GM19397 (cell line): Measurements from ENCODE around the gene MNAT1.
"Not testable (repeated sequence)": the region's sequence is repeated elsewhere in the genome, so short reads cannot be mapped to it uniquely, and the experiment has no call there.

Experiments
- ATAC-seq: cut with Tn5 transposase; IDR thresholded peaks from one replicate; pipeline ENCODE4 v1.9.1; 2021; ENCODE audit warnings: mild to moderate bottlenecking, moderate library complexity; ENCODE audit not compliant: unreplicated experiment

MNAT1 gene

DNA sequence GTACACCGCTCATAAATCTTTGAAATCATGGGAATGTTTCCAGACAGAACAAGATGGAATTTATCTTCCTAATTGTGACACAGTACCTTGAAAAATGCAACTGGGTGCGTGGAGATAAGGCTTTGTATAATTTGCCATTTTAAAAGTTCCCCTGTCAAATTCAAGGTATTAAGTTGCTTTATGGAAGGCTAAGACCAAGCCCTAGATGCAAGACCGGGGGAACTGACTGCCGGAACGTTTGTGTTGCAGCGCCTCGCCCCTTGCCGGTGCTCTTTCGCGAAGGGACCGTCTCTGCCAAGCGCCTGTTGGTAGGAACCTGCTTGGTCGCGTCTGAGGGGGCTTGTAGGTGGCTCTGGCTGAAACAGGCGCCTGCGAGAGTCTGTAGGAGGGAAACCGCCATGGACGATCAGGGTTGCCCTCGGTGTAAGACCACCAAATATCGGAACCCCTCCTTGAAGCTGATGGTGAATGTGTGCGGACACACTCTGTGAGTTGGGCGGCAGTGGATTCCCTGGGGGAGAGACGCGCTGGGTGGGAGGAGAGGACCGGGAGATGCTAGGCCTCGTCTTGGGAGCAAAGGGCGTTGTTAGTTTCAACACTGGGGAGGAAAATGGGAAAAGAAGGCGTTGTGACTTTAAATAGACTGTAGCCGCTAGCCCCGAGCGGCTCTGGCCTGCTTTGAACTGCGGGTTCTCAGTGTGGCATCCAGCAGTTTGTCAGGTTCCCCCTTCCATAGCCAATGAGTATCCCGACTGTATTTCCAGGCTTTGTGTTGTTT lies at the start of gene MNAT1:
TSS of gene MNAT1 (plus strand) at position 297 of the 778 bp plus-strand sequence. CDS start at position 399, 102 bp downstream.
- ATAC-seq: peak; percentile 97

DNA sequence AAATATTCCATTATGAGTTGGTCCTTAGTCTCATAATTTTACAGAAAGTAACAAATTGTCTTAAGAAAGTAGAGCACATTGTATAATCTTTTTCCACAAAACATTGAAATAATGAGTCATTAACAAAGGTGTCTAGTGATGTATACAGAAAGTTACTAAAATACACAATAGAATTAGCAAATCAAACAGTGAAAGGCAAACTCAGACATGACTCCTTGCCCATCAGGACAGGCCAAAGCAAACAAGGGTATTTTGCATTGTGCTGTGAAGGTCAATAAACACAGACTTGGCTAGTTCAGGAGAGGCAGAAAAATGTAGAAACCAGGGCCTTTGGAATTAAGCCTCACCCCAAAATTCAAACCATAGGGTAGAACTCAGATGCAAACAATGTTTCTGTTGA lies 47.7 kb upstream of the MNAT1 start:
- no peak for ATAC-seq

DNA sequence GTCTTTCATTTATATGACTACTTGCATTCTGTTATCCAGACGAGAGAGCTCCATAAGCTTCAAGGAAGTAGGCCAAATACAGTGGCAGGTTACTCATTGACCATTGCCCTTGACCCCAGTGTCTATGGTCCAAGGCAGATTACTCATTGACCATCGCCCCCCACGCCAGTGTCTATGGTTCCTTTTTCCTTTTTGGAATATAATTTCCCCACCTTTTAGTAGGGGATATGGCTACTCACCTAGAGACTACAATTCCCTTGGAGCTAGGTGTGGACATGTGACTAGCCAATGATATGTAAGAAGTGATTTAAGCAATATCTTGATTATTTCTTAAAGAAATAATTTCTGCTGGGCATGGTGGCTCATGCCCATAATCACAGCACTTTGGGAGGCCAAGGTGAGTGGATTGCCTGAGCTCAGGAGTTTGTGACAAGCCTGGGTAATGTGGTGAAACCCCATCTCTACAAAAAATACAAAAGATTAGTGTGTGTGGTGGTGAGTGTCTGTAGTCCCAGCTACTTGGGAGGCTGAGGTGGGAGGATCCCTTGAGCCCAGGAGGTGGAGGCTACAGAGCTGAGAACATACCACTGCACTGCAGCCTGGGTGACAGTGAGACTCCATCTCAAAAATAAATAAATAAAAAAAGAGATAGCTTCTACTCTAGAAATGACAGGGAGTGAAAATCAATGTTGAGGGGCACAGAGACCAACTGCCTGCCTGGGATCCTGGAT lies 43.0 kb upstream of the MNAT1 start:
- ATAC-seq: no peak

DNA sequence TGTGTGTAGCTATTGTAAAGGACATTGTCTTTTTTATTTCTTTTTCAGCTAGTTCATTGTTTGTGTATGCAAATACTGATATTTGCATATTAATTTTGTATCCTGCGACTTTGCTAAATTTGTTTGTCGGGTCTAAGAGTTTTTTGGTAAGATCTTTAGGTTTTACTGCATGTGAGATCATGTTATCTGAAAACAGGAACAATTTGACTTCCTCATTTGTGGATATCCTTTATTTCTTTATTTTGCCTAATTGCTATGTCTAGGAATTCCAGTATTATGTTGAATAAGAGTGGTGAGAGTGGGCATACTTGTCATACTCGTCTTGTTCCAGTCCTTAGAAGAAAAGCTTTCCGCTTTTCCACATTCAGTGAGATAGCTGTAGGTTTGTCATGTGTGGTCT lies 39.2 kb upstream of the MNAT1 start:
- no peak for ATAC-seq

DNA sequence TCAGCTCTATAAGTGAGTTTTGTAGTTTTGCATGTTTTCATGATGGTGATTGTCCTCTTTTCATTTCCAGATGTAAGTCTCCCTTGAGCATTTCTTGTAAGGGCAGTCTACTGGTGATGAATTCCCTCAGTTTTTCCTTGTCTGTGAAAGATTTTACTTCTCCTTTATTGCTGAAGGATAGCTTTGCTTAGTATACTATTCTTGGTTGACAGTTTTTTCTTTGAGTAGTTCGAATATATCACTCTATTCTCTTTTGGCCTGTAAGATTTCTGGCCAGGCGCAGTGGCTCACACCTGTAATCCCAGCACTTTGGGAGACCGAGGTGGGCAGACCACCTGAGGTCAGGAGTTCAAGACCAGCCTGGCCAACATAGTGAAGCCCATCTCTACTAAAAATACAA lies 34.0 kb upstream of the MNAT1 start:
- no peak for ATAC-seq

DNA sequence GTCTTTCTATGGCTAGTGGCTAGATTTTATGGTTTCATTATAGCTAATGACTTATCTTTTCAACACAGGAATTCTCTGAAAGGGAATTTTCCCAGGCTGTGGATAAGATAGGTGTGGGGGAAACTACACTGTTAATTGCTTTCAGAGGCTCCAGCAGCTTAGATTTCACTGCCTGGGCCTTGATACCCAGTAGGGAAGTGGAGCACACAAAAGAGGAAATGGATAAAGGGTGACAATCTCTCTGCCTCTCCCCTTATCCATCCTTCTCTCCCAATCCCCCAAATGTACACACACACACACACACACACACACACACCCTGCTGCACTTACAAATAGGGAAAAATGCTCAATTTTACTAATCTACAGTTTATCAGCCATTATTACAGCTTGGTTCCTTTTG lies 29.5 kb upstream of the MNAT1 start:
- no peak for ATAC-seq

DNA sequence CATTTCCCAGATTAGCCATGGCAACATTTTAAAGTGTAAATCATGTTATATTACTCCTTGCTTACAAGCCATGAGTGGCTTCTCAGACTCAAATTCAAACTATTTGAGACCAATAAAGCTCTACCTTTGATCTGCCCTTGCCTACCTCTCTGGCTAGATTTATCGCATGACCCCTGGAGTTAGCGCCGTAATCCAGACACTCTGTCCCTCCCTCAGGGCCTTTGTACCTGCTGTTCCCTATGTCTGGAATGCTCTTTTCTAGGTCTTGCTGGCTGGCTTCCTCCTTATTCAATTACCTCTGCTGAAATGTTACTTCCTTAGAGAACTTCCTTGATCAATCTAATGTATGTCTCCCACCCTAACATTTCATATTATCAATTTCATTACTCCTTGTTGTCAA lies 26.7 kb upstream of the MNAT1 start:
- no peak for ATAC-seq

DNA sequence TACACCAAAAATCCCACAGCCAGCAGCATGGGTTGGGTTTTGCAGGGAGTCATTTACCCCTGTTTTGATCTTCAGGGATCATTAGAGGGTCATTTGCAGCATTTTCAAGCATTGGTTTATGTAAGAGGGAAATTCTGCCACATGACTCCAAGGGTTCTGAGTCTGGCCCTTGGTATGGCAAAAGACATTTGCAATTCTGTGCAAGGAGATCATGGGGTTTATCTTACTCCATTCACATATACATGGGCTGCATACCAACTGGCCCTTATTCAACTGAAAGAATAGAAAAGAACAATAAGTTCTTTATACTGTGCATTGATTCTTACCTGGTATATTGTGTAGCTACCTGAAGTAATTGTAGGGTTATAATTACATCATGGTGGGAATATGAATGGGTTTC lies 24.1 kb upstream of the MNAT1 start:
- ATAC-seq: no peak

DNA sequence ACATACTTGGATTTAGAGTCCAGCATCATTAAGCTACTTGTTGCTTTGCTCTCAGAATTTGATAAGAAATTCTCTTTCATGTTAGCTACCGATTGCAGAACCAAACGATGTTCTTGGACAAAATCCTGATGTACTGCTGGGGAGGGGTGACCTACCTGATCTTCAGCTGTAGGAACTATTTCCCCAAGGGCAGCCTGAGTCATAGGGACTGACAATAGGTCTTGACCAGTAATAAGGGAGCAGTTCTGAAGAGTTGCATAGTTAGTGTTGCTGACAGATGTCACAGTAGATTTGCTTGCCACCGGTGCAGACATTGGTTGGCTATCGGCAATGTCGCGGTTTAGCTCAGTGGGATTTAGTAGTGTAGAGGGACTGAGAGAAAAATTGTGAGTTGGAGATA lies 21.0 kb upstream of the MNAT1 start:
- no peak for ATAC-seq

DNA sequence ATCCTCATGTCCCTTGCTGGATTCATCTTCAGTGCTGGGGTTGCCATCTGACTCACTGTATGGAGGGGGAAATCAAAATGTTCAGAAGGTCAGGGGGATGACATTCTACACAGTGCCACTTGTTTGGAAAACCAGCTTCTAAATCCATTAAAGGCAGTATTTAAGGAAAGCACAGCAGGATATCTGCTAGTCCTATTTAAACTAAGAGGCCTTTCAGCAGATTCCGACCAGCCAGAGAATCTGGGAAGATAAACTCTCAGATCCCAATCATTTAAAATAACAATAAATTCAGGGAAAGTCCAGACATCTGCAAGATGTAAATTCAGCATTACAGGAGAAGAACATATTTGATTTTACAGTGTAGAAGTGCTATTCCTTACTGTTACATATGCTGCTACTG lies 14.2 kb upstream of the MNAT1 start:
- ATAC-seq: no peak

DNA sequence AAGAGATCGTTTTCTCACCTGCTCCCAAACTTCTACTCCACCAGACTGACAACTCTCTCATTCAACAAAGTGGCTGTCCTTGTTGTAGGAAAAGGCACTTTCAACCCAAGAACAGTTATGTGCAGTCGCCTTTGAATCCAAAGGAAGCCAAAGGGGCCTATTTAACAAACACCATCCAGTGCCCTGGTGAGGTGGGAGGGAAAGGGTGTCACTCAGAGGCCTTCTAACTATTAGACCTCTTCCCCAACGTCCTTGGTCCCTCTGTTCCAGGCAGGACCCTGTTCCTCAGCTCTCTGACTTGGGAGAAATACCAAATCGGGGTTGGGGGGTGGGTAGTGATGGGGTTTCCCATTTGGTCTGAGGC lies 13.6 kb upstream of the MNAT1 start:
- ATAC-seq: no peak

DNA sequence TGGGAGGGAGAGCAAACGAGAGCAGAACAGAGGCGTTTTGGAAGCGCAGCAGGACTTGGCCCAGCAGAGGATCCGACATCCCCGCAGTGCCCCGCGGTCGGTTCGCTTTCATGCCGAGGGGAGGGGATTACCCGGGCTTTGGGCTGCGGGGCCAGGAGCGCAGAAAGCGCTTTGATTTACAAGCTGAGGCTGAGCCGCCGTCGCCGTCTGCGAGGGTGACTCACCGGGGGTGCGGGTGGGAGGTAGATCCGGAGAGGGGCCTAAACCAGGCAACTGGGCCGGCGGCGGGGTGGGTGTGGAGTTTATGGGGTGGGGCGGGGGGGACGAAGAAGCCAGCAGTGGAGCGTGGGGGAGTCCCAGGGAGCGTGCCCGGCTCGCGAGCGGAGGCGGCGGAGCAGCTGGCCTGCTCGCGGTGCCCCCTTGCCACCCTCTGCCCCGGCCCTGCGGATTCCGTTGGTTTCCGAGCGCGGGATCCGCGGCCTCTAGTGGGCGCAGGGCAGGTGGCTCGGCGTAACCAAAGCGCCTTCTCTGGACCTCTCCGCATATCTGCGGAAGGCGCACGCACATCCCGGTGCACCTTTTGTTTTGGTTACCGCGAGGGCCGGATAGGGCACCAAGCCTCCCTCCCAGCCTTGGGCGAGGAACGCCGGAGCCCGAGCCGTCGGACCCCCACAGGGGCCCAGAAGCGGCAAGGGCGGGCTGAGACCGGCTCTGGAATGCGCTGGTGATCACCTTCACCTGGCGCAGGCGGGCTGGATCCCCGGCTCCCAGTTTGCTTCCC lies 13.0 kb upstream of the MNAT1 start:
- ATAC-seq: no peak

DNA sequence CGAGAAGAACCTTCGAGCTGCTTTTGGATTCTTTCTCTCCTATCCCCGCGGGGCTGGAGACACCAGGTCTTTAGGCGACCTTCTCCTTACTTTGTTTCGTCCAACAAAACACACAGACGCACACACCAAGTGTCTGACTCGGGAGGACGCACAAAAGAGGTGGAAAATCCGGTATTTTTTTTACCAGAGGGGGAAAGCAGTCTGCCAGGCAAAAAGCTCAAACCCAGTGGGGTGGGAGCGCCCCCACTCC lies 12.5 kb upstream of the MNAT1 start:
- ATAC-seq: no peak

DNA sequence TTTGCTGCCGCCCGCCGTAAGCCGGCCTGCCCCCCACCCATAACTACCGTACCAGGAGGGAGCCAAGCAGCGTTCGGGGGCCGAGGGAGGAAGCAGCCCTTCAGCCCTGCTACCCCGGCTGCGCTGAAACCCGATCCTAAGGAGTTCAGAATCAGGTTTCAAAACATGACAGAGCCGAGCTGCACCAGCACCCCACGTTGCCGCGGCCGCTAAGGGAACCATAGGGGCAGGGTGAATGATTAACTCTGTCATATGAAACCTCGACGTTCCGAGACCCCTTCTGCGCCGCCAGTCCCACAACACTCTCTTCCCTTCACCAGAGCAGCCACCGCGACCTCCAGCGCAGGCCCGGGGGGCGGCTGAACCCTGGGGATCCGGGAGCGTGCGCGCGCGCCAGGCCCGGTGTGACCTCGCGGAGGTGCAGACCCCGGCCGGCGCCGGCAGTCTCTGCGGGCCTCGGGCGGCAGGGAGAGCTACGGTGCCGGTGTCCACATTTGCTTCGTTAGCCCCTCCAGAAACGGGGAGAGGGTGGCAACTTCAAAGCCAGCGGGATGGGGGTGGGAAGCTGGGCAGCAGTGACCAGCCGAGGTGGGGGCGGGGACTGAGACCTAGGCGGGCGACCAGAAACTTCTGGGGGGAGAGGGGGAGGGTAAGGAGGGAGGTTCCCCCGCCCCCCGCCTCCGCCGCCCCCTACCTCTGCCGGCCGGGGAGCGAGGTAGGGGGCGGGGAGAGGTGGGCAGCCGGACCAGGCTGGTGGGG lies 12.0 kb upstream of the MNAT1 start:
- ATAC-seq: no peak

DNA sequence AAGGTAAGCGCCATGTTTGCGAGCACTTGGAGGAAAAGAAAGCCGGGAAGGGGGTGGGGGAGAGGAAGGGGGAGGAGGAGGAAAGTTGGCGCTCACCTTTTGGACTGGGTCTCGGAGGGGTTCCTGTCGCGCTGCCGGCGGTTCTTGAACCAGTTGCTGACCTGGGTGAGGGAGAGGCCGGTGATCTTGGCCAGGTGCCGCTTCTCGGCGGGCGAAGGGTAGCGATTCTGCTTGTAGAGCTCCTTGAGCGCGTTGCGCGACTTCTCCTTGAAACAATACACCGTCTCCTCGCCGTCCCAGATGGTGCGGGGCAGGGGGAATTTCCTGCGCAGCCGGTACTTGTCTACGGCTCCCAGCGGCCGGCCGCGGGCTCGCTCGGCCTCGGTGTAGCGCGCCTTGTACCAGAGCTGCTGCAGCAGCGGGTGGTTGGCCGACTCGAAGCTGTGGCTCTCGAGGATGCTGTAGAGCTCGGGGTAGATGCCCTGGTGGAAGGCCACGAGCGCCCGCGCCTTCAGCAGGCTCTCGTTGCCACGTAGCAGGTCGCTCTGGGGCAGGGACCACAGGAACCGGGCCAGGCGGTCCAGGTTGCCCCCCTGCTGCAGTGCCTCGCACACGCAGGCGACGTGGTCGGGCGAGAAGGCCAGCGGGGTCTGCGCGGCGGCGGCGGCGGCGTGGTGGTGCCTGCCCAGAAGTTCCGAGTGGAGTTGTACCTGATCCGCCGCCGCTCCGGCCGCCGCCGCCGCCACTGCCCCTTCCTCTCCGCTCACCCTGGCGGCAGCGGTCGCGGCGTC lies 11.2 kb upstream of the MNAT1 start:
- ATAC-seq: peak; percentile 49

DNA sequence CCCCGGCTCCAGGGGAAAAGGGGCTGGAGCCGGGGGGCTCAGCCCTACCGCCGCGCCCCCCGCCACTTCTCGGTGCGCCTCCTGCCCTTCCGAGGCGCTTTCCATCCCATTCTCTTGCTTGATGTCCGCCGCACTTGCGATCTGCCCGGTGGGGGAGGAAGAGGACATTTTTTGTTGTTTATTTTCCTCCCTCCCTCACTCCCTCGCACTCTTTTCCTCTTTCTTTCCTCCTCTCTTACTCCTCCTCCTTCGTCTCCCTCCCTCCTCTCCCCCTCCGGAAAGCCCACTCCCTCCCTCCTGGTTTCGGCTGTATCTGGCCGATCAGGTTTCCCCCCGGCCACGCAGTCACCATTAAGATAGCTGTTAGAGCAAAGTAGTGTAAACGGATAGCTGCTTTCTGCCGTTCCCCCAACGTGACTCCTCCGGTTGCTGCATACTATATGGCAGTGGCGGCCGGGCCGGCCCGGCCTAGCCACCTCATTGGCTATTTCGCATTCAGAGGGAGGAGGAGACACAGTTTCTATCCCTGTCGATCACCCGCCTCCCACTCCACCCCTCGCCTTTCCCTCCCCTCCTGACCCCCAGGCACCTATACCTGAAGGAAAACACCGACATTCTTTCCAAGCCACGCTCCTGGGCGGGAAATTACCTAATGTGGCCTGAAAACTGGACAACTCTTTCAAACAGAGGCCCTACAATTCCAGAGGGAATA lies 10.5 kb upstream of the MNAT1 start, which contains the start of gene SIX4:
TSS of gene SIX4 (minus strand) at position 445 of the 712 bp plus-strand sequence. CDS start at position 168, 277 bp downstream.
- ATAC-seq: peak; percentile 48

DNA sequence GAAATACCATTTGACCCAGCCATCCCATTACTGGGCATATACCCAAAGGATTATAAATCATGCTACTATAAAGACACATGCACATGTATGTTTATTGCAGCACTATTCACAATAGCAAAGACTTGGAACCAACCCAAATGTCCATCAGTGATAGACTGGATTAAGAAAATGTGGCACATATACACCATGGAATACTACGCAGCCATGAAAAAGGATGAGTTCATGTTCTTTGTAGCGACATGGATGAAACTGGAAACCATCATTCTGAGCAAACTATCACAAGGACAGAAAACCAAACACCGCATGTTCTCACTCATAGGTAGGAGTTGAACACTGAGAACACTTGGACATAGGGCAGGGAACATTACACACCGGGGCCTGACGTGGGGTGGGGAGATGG lies 3.3 kb upstream of the MNAT1 start:
- not testable (repeated sequence) for ATAC-seq

DNA sequence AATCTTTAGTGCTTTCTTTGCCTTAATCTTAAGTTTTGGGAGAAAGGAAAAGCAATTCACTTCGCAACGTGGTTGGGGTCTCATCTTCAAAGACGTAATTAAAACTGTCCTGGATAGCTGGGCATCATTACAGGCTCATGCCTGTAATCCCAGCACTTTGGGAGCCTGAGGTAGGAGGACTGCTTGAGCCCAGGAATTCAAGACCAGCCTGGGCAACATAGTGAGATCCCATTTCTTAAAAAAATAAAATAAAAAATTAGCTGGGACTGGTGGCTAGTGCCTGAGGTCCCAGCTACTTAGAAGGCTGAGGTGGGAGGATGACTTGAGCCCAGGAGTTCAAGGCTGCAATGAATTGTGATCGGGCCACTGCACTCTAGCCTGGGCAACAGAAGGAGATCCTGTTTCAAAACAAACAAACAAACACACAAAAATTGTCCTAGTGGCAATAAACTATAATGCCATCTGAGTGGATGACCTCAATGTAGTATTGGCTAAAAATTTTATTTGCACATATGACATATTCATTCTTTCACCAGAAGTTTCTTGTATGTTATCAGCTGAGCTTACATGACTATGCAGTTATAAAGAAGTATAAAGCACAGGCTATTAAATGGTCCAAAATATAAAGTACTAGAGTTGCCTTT lies 1.6 kb upstream of the MNAT1 start:
- no peak for ATAC-seq

DNA sequence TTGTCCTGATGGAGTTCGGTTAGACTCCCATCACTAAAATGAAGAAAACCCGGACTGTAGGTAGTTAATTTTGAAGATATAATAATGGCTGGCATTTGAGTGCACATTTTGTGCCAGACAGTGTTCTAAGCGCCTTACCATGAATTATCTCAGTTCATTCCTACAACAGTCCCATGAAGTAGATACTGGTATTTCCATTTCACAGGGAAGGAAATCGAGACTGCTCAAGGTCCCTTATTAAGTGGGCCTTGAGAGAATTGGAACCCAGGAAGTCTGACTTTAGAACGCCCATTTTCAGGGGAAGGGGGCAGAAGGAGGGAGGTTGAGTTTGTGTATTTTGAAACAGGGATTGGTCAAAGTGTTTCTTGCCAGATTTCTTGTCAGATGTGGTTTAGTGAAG lies 855 bp downstream of the MNAT1 start:
- ATAC-seq: no peak
